HG02798 (cell line): Measurements from ENCODE around the gene RFPL3.
"Not testable (repeated sequence)": the region's sequence is repeated elsewhere in the genome, so short reads cannot be mapped to it uniquely, and the experiment has no call there.

ENCODE experiments used
- ATAC-seq: cut with Tn5 transposase; IDR thresholded peaks from one replicate; pipeline ENCODE4 v1.9.1; 2021; ENCODE audit warnings: mild to moderate bottlenecking; ENCODE audit not compliant: unreplicated experiment, poor library complexity

The RFPL3 gene

DNA sequence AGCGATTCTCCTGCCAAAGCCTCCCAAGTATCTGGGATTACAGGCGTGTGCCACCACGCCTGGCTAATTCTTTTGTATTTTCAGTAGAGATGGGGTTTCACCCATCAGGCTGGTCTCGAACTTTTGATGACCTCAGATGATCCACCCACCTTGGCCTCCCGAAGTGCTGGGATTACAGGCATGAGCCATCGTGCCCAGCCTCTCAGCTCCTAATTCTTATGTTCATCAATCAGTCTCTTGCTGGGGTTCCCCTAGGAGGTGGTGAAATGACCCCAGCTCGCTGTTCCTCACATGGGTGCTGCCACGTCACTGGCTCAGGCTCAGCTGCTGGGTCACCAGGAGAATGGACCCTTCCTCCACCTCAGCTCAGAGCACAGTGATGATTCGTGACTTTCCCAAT, at the start of gene RFPL3:
Gene RFPL3 (plus strand): TSS at position 301 of the 400 bp plus-strand sequence. CDS start 205 bp downstream, outside the sequence.
- not testable (repeated sequence) for ATAC-seq

DNA sequence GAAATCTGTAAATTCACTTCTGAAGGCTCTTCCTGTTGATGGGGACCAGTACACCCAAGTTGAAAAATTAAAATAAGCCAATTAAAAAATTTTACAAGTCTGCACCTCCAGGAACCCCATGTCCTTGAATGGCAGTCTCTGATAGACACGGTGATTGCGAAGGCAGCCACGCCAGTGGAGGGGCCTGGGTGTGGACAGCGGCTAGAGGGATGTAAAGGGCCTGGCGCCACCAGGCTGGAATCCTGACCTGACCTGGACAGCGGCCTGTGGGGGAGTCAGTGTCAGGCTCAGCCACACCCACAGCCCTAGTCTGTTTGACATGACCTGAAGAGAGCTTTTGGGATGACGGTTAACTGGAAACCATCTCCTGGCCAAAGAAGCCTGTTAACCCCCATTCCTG, 49.5 kb upstream of the RFPL3 start:
- no peak for ATAC-seq

DNA sequence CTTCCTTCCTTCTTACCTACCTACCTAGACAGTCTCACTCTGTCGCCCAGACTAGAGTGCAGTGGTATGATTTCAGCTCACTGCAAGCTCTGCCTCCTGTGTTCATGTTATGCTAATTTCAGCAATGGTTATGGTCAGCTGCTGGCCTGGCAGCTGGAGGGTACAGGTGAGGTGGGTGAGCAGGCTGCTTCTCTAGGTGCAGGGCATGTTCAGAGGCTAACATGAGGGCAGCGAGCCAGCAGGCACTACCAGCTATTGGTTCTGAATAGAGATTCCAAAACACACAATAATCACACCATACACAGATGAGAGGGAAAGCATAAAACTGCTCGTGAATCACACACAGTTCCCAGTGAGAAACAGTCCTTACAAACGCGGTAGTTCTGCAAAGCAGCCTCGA, 48.7 kb upstream of the RFPL3 start:
- ATAC-seq, result no peak

DNA sequence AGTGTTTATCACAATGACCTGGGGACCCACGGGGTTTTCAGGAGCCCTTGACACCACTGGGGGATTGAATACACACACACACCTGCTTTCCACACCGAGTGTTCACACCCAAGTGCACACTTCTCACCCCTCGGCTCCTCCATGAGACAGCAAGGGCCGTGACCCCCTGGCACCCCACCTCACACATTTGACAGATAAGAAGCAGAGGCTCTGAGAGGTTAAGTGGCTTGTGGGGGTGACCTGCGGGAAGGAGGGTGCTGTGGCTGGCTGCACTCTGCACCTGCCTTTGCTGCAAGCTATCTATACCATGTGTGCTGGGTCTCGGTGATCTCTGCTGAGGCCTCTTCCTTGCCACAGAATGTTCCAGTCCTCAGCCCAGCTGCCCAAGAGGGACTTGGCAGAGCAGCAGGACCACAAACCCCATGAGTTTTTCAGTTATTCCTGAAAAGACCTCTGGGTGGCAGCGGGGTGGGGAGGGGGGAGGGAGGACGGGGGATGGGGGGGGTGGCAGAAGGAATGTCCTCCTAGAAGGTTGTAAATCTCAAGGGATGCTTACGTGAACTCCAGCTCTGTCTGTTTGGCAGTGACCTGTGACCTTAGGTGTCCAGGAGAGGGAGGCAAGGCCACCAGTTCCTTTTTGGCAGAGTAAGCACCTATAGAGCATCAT, 47.9 kb upstream of the RFPL3 start:
- ATAC-seq, result no peak

DNA sequence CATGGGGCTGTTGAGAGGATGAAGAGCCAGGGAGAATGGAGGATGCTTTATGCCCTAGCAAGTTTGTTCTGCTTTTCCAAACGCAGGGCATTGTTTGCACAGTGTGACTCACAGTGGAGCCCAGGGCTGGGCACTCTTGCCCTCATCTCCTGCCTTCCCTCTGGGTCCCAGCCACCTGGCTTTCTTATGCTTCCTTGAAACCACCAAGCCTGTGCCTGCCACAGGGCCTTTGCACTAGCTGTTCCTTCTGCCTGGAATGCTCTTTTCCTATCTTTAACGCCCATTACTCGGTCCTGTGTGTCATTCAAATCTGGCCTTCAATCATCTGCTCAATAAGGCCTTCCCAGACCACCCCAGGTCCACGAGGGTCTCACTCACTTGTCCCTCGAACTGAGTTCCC, 46.9 kb upstream of the RFPL3 start:
- ATAC-seq, result no peak

DNA sequence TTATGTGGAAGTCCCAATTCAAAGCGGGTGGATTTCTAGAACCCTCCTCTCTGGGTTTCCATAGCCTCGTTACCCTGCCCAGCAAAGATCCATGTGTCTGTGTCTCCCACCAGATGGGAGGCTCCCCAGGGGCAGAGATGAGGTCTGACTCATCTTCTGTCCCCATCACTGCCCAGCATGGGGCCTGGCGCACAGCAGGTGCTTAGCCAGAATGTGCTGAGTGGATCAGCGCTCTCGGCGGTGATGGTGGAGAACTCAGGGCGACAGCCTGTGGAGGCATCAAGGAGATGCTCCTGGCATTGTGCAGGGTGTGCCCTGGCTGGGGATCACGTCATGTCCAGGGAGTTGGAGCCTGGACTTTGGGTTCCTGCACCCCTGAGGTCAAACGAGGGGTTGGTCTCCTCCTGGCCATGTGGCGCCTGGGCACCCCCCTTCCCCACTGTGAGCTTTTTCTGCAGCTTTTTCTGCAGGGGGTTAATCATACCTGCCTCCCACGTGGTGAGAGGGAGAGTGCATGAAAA, 46.1 kb upstream of the RFPL3 start:
- no peak for ATAC-seq

DNA sequence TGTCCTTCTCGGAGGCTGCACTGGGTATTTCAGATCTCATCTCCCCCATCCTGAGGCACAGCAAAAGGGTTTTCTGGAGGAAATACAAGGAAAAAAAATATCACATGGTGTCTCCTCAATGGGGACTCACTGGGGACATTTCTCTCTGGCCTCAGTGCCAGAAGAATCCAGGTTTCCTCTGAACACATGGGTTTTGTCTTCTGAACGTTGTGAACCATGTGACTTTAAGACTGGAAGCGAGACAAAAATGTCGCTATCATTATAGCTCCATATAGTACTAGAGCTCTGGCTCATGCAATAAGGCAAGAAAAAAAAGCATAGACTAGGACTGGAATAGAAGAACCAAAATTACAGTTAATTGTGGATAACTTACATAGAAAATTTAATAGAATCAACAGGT, 44.9 kb upstream of the RFPL3 start:
- ATAC-seq, result no peak

DNA sequence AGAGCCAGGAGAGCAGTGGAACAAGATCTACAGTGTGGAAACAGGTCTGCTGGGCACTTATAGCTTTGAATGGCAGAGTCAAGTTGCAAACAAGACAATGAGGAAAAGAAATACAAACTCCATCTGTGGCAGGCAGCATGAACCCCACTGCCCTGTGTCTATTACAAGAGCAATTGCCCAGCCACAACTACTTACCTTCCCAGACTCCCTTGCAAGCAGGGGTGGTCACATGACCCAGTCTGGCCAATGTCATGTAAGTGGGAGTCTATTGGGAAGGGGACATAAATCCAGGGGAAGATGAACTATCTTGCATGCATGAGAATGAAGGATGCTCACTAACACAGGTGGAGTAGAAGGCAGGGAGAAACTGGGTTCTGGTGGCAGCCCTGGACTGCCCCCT, 44.1 kb upstream of the RFPL3 start:
- ATAC-seq, result no peak

DNA sequence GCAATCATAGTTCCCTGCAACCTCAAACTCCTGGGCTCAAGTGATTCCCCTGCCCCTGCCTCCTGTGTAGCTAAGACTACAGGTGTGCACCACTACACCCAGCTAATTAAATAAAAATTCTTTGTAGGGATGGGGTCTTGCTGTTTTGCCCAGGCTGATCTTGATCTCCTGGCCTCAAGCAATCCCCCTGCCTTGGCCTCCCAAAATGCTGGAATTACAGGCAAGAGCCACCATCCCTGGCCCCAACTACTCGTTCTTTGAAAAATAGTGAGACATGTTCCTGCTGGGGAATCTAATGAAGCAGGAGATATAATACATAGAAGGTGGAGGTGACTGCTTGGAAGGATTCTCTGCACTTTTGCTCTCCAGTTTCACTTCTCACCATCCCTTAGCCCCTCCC, 40.1 kb upstream of the RFPL3 start:
- ATAC-seq, result no peak

DNA sequence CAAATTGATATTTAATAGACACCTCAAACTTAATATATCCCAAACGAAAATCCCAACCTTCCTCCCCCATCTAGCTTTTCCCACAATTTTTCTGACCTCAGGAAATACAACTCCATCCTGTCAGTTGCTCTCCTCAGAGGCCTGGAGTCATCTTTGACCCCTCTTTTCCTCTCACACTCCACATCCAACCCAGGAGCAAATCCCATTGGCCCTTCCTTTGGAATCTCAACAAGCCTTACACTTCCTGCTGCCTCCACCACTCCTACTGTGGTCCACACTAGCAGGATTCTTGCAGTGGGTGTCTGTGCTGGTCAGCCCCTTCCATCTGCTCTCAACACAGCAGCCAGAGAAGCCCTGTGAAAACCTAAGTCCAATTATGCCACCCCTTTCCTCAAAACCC, 39.3 kb upstream of the RFPL3 start:
- ATAC-seq, result no peak

DNA sequence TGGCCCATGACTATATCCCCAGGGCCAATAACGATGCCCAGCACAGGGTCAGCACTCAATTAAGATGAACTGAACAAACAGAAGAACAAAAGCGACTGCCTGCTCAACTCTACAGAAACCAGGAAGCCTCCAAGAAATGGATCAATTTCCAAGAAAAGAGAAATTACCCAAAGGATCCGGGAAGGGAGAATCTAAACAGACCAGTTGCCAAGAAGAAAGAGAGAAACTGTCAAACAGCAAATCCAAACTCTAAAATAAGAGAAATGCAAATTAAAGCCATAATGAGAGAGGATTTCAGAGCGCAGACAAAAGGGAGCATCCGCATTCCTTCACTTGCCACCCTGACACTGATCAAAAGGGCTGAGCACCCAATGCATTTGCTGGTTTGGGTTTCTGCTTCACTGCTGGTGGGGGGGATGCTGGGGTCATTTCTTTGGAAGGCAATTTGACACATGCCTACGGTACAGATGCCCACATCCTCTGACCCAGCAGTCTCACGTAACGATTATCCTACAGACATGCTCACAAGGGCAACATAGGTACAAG, 37.7 kb upstream of the RFPL3 start:
- no peak for ATAC-seq

DNA sequence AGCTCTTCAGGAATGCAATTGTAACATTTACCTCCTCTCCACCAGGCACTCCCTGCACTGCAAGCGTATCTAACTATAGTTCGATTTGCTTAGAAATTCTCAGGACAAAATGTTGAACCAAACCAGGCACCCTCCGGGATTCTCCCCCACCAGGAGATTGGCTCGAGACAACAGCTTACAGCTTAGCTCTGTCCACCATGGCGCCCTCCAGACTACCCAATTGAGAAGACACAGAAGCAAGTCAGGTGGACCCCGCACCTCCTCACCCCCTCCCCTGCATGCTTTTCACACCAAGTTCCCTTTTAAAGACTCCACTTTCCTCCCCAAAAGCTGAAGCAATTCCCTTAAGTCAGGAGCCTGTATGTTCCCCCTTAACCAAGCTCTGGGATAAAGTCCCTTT, 34.7 kb upstream of the RFPL3 start:
- no peak for ATAC-seq

DNA sequence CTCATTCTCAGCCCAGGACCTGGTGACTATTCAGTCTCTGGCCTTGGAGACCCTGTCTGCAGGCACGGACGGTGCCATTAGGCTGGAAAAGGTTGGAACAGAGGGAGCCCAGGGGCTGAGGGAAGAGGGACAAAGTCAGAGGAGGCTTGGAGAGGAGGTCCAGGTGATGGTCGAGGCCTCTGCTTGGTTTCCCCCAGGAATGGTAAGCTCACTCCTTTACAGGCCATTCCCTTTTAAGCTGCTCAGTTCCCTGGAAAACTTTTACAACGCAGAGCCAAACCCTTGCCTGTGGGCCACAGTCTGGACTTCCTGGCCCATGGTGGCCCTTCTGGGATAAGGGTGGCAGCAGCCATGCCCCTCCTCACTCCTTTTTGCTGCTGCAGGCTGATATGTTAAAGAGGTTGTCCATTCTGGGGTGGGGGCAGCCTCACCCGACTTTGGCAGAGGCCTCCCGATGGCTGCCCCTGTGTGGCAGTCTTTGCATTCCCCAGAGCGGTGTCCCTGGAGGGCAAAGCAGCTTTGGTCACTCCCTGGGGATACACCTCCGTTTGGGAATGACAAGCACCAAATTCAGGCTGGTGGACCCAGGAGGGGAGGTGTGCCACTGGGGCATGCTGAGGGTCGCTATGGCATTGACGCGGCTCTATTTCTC, 34.0 kb upstream of the RFPL3 start:
- no peak for ATAC-seq

DNA sequence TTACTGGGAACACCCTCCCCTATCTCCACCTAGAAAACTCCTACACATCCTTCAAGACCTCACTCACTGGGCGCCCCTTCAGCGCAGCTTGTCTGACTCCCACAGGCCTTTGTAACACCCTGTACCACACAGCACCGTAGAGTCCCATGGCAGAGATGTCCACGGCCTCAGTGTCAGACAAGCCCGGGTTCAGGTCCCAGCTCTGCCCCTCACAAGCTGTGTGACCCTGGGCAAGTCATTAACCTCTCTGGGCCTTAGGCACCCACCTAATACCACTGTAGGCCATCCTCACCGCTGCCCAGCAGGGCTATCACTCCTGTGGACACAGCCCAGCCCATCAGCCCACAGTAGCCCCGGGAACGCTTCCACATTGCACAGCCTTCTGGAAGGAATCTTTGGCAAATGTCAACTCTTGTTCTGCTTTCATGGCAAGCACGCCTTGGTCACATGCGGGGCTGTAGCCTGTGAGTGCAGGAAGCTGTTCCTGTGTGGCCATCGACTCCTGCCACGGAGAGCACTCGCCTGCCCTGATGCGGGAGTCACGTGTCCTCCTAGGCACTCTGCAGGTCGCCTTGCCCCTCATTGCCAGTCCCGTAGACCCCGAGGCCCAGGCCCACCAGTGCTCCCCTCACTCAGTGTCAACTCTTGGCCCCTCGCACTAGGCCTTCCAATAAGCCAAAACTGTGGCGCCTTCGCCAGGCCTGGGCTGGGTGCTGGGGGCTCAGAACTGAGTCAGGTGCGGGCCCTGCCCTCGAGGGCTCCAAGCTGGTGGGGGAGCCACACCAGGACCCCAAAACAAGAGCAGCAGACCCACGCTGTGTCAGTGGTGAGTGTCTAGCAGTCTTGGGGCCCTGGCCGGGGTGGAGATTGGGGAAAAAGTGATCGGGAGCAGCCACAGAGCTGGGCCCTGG, 32.9 kb upstream of the RFPL3 start:
- no peak for ATAC-seq

DNA sequence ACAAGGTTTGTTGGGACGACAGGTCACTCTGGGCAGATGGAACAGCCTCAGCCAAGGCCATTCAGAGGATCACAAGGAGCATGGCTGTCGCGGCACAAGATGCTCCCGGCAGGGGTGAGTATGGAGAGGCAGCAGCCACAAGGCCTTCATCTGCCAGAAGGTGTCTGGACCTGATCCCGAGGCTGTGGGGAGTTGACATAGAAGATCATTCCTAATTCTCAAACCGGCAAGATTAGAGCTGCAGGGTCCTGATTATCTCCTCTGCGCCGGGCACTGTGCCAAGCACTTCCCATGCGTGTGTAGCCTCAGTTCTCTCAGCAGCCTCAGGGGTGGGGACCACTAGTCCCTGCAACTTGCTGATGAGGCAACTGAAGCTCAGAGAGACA, 32.3 kb upstream of the RFPL3 start:
- no peak for ATAC-seq

DNA sequence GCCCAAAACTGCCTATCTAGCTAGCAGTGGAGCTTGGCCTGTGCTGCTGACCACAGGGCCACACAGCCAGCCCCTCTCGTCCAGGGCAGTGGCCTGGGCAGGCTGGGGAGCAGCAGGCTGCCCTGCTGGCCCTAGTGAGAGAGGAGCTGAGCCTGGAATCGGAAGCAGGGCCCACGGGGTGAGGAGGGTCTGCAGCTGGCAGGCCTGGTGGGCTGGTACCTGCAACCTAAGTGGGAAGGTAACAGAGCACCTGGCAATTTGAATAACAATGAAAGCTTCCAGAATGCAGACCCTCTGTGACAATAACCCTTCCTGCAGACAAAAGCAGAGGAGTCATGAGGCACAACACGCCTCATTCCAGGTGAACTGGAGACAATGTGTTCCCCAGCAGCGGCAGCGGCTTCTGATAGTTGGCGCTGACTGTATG, 31.8 kb upstream of the RFPL3 start:
- no peak for ATAC-seq

DNA sequence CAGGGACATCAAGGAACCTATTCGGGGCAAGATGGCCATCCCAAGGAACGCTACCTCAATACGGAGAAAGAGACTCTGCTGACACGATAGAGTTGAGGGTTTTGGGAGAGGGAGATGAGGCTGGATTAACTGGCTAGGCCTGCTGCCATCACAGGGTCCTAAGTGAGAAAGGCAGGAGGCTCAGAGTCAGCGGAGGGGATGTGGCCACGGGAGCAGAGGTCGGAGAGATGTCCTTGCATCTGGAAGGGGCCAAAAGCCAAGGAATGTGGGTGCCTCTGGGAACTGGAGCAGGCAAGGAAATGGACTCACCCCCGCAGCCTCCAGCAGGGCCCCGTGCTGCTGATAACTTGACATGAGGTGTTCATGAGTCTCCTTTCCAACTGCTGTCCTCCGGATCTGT, 31.0 kb upstream of the RFPL3 start:
- ATAC-seq, result no peak

DNA sequence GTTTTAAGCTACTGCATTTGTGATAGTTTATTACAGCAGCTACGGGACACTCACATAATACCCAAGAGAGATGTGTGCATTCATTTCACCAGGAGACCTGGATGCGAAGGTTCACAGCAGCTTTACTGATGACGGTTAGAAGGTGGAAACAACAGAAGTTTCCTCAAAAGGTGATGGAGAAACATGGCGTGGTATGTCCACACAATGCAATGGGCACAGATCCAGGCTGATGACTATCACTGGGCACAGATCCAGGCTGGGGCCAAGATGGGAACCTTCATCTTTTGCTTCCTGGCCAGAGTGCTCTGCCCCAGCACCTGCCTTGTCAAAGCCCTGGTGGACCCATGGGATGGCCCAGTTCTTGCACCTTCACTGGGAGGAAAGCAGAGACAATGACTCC, 30.6 kb upstream of the RFPL3 start:
- ATAC-seq, result no peak

DNA sequence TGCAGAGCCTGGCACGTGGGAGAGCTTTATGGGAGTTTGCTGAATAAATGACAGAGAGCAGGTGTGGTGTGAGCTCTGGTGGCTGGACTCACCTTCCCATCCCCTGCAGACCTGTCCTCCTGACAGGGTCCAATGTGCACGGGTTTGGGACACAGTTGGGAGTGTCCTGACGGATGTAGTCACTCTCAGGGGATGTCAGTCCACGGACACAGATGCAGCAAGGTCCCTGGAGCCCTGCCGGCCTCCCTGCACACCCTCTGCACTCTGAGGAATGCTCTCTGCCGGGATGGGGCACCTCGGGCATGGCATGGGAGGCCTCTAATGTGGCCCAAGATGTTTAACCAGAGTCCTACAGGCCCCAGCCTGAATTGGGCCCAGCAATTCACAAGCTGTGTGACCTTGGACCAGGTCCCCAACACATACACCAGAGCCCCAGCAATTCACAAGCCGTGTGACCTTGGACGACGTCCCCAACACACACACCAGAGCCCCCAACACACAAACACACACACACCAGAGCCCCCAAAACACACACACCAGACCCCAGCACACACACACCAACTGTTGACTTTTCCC, 30.0 kb upstream of the RFPL3 start:
- ATAC-seq, result no peak
